Activated T-helper 17 cell treated with anti-CD3 and anti-CD28 coated beads, Interleukin-2, amount 50 U/mL, for 72 hours (primary cell): Measurements from ENCODE around the gene DNAI2. TPM values are rescaled to one million over a fixed set of nuclear protein-coding genes. Genes with fewer than 3 reads are reported as not detected.

Experiments
- ATAC-seq: fragments of 150-1000 bp; cut with Tn5 transposase; replicated peaks from 2 replicates; pipeline ENCODE4 v1.10.0; 2021; ENCODE audit warnings: mild to moderate bottlenecking, moderate library complexity
- H3K27ac Mint-ChIP-seq: one replicate; pipeline ENCODE4 v1.8.0; 2022; ENCODE audit warnings: mixed read lengths
- H3K27me3 Mint-ChIP-seq: one replicate; pipeline ENCODE4 v1.8.0; 2022; ENCODE audit warnings: mixed read lengths
- H3K36me3 Mint-ChIP-seq: one replicate; pipeline ENCODE4 v1.8.0; 2022; ENCODE audit warnings: low read depth, mild to moderate bottlenecking, mixed read lengths
- H3K4me1 Mint-ChIP-seq: one replicate; pipeline ENCODE4 v1.8.0; 2022; ENCODE audit warnings: mixed read lengths
- H3K4me3 Mint-ChIP-seq: one replicate; pipeline ENCODE4 v1.8.0; 2022; ENCODE audit warnings: mild to moderate bottlenecking, mixed read lengths
- H3K9me3 Mint-ChIP-seq: one replicate; pipeline ENCODE4 v1.8.0; 2022; ENCODE audit warnings: mixed read lengths
- total RNA-seq, 2 donors: library from RNA; stranded (reverse); gene quantifications; one replicate each; pipeline ENCODE4 v1.2.3, GENCODE V29; 2022

Gene DNAI2, protein sequence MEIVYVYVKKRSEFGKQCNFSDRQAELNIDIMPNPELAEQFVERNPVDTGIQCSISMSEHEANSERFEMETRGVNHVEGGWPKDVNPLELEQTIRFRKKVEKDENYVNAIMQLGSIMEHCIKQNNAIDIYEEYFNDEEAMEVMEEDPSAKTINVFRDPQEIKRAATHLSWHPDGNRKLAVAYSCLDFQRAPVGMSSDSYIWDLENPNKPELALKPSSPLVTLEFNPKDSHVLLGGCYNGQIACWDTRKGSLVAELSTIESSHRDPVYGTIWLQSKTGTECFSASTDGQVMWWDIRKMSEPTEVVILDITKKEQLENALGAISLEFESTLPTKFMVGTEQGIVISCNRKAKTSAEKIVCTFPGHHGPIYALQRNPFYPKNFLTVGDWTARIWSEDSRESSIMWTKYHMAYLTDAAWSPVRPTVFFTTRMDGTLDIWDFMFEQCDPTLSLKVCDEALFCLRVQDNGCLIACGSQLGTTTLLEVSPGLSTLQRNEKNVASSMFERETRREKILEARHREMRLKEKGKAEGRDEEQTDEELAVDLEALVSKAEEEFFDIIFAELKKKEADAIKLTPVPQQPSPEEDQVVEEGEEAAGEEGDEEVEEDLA
- 1 to 10 TPM in 1 of 2 donors, under 1 TPM in 1; 0.19 to 1.6 TPM for total RNA-seq

DNA sequence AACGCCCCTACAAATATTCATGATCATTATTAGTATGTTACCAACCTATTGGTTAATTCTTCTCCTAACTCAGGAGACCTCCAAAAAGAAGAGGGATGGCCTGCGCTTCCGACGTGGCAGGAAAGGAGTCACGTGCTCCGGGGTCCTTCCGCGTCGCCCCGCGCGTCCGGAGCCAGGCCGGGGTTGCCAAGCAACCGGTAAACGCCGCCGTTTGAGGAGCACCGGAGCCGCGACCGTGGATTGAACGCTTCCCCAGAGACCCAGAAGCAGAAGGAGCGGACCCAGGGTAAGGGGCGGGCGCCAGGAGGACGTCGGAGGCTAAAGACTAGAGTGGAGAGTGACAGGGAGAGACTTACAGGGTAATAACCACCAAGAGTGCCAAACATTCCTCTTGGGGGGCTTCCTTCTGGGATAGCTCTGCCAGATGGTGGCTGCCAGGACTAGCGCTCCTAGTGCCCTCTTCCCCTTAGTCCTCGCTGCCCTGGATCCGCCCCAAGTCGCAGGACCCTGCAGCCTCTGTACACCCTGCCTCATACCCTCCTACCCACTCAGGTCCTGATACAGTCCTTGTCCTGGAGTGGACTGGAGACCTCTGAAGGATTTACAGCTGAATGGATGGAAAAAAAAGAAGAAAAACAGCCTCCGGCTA, at the start of gene DNAI2:
Gene DNAI2 (plus strand): TSS at position 175 of the 649 bp plus-strand sequence. CDS start 7,584 bp downstream, outside the sequence.
- H3K36me3 Mint-ChIP-seq: no peaks in the 10 kb centered on the region
- H3K4me3 Mint-ChIP-seq: peak within 1 kb of the TSS; percentile 85
- peak; percentile 54 for ATAC-seq
- H3K27ac Mint-ChIP-seq: peak within 1 kb of the TSS; percentile 93
- H3K9me3 Mint-ChIP-seq: no peaks in the 10 kb centered on the region
- no peaks in the 10 kb centered on the region for H3K27me3 Mint-ChIP-seq
- peaks cover 12% of the 10 kb centered on the region for H3K4me1 Mint-ChIP-seq

DNA sequence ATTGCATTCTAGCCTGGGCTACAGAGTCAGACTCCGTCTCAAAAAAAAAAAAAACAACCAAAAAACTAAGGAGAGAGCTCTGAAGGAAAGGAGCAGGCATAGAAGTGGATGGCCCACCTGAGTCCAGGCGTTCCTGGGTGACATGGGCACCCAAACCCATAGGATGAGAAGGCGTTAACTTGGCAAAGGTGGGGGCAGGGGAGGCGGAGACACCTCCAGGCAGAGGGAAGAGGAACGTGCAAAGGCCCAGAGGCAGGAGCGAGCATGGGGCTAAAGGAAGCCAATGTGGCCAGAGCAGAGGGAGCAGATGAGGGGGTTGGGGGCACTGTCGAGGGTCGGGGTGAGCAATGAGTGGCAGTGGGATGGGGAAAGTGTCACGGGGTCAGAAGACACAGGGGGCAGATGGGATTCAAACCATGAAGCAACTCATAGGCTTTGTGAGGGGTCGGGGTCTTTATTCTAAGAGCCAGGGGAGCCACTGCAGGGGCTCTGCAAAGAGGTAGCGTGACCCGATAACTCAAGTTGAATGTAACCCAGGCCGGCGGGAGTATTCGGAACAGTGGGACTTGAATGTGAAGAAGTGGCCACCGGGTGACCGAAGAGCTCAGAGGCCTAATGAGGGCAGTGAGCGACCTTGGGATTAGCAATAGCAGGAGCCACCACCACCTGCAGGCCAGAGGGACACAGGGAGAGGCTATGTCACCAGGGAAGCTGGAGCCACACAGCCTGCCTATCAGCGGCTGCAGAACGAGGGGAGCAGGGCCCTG, 48.9 kb upstream of the DNAI2 start:
- no peaks in the 10 kb centered on the region for H3K9me3 Mint-ChIP-seq
- H3K4me3 Mint-ChIP-seq: no peak overlapping the region
- H3K27ac Mint-ChIP-seq: no peak overlapping the region
- H3K36me3 Mint-ChIP-seq: peaks cover 59% of the 10 kb centered on the region
- no peaks in the 10 kb centered on the region for H3K27me3 Mint-ChIP-seq
- no peak for ATAC-seq
- H3K4me1 Mint-ChIP-seq: no peaks in the 10 kb centered on the region

DNA sequence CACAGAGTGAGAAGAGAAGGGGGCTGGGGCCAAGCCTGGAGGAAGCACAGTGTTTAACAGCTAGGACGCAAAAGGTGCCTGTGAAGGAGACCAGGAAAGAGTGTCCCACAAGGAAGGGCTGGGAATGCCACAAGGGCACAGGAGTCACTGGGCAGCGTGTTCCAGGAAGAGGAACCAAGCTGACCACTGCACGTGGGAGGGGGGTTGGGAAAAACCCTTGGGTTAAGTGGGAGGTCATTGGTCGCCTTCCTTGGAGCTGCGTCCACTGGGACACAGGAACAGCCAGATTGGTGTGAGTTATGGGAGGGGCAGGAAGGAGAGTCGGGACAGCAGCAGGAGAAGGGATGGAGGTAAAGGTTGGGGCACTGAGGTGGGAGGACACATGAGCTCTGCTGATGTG, 47.8 kb upstream of the DNAI2 start:
- Mint-ChIP-seq H3K27ac (peak overlapping the region; percentile 2), H3K4me3 (no peak overlapping the region), H3K4me1 (no peaks in the 10 kb centered on the region), H3K27me3 (no peaks in the 10 kb centered on the region), H3K9me3 (no peaks in the 10 kb centered on the region), H3K36me3 (peaks cover 69% of the 10 kb centered on the region)
- no peak for ATAC-seq

DNA sequence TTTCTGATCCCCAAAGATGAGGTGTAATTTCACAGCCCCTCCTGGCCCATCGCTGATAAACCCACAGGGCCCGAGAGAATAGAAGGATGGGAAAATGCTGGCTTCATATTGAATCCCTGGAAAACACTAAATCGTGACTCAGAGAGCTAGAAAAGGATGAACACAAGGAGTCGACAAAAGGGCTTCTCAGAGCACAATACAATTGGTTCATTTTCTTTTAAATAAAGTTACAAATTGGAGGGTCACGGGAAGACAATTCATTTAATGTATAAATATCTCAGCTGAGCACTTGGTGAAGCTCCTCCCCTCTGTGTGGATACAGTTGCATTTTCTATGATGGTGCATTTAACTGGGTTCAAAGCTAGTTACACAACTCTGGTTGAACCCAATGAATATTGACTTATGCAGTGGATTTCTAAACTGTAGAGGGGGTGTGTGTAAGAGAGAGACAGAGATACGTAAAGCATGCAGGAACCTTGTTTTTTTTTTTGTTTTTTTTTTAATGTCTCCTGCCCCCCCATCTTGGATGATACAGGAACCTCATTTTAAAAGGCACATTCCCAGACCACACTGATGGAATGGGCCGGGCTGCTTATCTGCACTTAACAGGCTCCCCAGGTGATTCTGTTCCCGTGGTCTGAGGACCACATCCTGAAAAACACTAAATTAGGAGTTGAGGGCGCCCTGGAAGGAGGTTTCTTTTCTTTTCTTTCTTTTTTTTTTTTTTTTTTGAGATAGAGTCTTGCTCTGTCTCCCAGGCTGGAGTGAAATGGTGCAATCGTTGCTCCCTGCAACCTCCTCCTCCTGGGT, 46.6 kb upstream of the DNAI2 start:
- no peaks in the 10 kb centered on the region for H3K9me3 Mint-ChIP-seq
- no peaks in the 10 kb centered on the region for H3K27me3 Mint-ChIP-seq
- no peak for ATAC-seq
- H3K4me1 Mint-ChIP-seq: no peaks in the 10 kb centered on the region
- H3K4me3 Mint-ChIP-seq: no peak overlapping the region
- H3K27ac Mint-ChIP-seq: peak overlapping the region; percentile 2
- peaks cover 80% of the 10 kb centered on the region for H3K36me3 Mint-ChIP-seq

DNA sequence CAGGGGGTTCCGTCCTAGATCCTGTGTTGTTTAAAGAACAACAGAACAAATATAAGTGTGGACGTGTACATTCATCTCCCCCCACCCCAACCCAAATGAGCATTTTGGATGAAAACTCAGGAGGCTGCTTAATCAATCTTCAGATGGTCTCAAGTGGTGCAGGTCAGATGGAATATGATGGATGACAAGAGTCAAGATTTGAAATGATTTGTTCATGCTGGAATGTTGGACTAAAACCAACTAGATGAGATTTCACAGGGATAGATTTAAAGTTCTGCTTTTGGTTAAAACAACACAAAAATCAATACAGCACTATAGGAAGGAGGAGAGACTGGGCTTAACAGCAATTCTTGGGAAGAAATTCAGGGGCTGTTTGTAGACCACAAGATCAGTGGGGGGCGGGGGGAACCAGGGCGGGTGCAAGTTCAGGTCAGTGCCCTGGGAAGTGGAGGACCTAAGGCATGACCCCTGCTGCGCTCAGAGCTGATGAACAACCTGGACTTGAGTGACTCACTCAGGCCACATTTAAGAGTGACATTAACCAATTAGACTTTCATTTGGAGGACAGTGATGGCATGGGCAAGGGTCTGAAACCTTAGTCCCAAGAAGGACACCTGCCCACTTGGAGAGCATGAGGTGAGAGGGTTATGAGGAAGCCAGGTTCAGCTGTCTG, 45.6 kb upstream of the DNAI2 start:
- H3K9me3 Mint-ChIP-seq: no peaks in the 10 kb centered on the region
- H3K27ac Mint-ChIP-seq: no peak overlapping the region
- peaks cover 75% of the 10 kb centered on the region for H3K36me3 Mint-ChIP-seq

DNA sequence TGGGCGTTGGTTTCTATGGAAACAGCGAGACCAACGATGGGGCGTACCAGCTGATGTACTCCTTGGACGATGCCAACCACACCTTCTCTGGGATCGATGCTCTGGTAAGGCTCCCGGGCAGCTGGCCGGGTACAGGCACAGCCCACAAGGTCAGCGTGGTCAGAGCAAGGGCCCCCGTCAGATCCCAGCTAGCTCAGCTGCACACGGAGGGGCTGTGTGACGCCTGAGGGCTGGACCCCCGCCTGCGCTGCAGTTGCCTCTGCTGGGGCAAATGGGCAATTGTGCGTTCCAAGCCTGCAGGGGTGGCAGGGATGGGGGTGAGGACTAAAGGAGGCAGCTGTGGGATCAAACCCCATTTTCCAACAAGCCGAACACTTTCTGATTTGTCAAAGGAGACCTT, 43.1 kb upstream of the DNAI2 start:
- Mint-ChIP-seq H3K27me3 (no peaks in the 10 kb centered on the region), H3K4me3 (no peak overlapping the region), H3K36me3 (peaks cover 56% of the 10 kb centered on the region), H3K4me1 (peaks cover 4% of the 10 kb centered on the region), H3K9me3 (no peaks in the 10 kb centered on the region), H3K27ac (no peak overlapping the region)
- no peak for ATAC-seq

More for the DNA sequence above, 45.6 kb upstream of the DNAI2 start:
- ATAC-seq: no peak
- H3K4me1 Mint-ChIP-seq: peaks cover 4% of the 10 kb centered on the region
- no peaks in the 10 kb centered on the region for H3K27me3 Mint-ChIP-seq
- H3K4me3 Mint-ChIP-seq: no peak overlapping the region

DNA sequence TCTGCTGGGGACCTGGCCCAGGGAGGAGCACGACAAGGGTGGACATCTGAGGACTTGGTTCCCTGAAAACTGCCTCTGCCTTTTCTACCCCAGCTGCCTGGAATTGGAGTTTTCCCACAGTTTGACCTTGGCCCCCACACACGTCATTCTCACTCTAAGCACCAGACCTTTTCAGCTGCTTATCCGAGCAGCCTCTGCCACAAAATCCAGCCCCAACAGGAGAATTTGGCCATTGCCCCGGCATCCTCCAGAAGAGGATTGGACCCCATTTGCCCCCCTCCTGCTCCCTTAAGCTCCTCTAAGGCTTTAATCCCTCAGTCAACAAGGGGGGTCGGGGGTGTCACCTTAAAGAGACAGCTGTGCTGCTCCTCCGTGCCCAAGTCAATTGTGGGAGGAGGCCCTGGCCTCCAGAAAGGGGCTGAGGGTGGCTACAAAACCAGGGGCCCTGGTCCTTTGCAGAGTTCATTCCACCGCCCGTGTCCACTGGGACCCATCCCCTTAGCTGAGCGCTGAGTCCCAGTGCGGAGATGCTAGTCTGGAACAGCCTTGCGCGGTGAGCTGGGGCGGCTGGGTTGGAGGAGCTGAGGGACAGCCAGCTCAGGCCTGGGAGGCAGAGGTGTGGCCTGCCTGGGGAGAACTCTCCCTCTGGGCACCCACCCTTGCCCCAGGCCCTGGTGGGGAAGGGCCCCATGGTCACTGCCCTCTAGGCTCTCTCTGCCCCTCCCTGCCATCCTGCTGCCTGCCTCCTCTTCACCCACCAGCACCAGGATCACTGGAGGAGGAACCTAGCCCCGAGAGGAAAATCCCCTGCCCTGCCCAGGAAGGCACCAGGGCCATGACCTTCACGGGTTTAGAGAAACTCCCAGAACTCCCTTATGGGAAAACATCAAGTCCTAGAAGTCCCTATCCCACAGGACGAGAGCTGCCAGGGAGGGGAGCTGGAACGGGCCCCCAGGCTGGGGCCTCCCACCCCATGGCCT, 41.8 kb upstream of the DNAI2 start:
- Mint-ChIP-seq H3K4me1 (peaks cover 4% of the 10 kb centered on the region), H3K9me3 (no peaks in the 10 kb centered on the region), H3K27me3 (no peaks in the 10 kb centered on the region), H3K4me3 (no peak overlapping the region), H3K36me3 (peaks cover 43% of the 10 kb centered on the region), H3K27ac (no peak overlapping the region)
- ATAC-seq: no peak

DNA sequence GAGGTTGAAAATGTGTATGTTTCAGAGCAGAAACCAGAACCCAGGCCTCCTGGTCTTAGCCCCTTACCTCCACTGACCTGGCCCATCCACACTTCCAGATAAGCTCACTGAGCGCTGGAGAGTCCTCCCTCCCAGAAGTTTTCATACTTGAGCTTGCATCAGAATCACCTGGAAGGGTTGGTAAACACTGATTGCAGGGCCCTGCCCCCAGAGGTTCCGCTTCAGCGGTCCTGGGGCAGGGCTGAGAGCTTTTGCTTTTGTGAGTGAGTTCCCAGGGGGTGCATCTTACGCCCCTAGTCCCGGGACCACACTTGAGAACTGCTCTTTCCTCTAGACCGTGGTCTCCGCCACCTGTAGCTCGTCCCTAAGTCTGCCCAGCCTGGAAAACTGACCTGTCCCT, 40.1 kb upstream of the DNAI2 start:
- ATAC-seq: no peak
- H3K4me1 Mint-ChIP-seq: peaks cover 4% of the 10 kb centered on the region
- no peak overlapping the region for H3K4me3 Mint-ChIP-seq
- no peaks in the 10 kb centered on the region for H3K27me3 Mint-ChIP-seq
- peaks cover 29% of the 10 kb centered on the region for H3K36me3 Mint-ChIP-seq
- H3K9me3 Mint-ChIP-seq: no peaks in the 10 kb centered on the region
- no peak overlapping the region for H3K27ac Mint-ChIP-seq

DNA sequence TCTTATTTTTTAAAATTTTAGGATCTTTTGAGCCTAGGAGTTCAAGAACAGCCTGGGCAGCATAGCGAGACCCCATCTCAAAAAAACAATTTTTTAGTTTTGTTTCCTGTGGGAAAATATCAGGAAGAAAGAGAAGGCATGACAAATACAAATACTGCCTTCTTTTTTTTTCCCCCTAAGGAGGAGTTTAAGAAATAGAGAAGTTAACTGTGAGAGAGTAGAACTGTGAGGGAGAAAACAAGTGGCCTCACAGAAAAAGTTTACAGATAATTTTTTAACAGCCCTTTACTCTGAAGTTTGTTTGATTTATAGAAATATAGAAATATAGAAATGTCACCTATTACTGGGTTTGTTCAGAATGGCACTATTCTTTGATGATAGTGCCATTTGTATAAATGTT, 39.5 kb upstream of the DNAI2 start:
- Mint-ChIP-seq H3K4me3 (peak overlapping the region; percentile 50), H3K27ac (no peak overlapping the region), H3K27me3 (no peaks in the 10 kb centered on the region), H3K36me3 (peaks cover 24% of the 10 kb centered on the region), H3K4me1 (peaks cover 4% of the 10 kb centered on the region), H3K9me3 (no peaks in the 10 kb centered on the region)
- ATAC-seq: no peak

DNA sequence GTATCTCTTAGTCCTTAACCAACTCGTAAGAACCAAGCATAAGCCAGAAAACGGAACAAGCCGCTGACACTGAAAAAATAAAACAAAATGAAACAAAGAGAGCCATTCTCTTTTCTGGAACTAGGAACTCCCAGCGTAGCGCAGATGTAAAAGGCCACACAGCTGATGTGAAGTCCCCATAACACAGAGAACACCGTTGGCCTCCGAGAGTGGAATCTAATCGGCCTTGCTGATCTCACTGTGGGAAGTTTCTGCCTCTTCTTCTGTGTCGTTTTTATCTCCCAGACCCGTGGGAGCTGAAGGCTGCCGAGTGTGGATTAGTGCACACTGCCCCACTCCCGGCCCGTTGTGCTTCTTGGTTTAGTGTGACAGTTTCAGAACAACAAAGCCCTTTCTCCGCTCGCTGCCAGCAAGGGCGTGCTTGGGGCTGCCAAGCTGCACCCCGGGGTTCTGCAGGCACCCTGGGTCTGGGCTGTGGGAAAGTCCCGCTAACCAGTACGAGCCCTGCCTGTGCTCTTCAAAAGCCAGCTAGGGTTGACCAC, 38.9 kb upstream of the DNAI2 start:
- H3K4me3 Mint-ChIP-seq: peak overlapping the region; percentile 50

DNA sequence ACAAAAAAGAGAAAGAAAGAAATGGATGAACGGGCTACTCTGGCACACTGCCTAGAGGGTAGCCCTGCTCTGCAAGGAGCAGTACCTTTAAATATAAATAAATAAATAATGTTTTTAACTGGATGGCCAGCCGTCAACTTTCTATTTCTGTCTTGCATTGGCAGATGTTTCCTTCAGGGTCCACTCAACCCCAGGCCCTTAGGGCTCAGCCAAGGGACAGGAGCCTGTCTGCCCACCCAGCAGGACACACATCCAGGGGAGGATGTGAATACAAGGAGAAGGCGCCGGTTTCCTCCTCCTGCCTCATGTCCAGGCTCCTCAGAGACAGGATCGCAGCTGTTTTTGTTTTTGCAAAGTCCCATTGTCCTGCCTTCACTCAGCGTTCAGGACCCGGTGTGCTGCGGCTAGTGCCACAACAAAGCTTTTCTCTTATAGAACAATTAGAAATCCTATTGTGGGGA, 38.1 kb upstream of the DNAI2 start:
- H3K4me3 Mint-ChIP-seq: no peak overlapping the region
- no peak for ATAC-seq
- H3K9me3 Mint-ChIP-seq: no peaks in the 10 kb centered on the region
- no peaks in the 10 kb centered on the region for H3K27me3 Mint-ChIP-seq
- peaks cover 4% of the 10 kb centered on the region for H3K4me1 Mint-ChIP-seq
- H3K36me3 Mint-ChIP-seq: peaks cover 14% of the 10 kb centered on the region
- H3K27ac Mint-ChIP-seq: no peak overlapping the region

More for the DNA sequence above, 38.9 kb upstream of the DNAI2 start:
- H3K27ac Mint-ChIP-seq: no peak overlapping the region
- peak; percentile 40 for ATAC-seq
- no peaks in the 10 kb centered on the region for H3K9me3 Mint-ChIP-seq
- no peaks in the 10 kb centered on the region for H3K27me3 Mint-ChIP-seq
- peaks cover 21% of the 10 kb centered on the region for H3K36me3 Mint-ChIP-seq
- H3K4me1 Mint-ChIP-seq: peaks cover 4% of the 10 kb centered on the region

DNA sequence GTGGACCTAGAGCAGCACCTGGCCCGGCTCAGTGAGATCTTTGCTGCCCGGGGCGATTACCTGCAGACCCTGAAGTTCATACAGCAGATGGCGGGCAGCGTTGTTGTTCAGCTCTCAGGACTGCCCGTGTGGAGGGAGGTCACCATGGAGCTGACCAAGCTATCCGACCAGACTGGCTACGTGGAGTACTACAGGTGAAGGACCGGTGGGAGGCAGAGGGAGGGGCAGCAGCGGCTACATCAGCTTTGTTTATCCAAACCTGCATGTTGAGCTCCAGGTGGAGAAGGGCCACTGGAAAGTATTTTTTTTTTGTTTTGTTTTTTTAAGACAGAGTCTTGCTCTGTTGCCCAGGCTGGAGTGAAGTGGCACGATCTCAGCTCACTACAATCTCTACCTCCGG, 36.7 kb upstream of the DNAI2 start:
- peaks cover 4% of the 10 kb centered on the region for H3K4me1 Mint-ChIP-seq
- peaks cover under 1% of the 10 kb centered on the region for H3K36me3 Mint-ChIP-seq
- H3K27ac Mint-ChIP-seq: no peak overlapping the region
- no peak overlapping the region for H3K4me3 Mint-ChIP-seq
- no peaks in the 10 kb centered on the region for H3K9me3 Mint-ChIP-seq
- no peaks in the 10 kb centered on the region for H3K27me3 Mint-ChIP-seq
- ATAC-seq: no peak
